GM12801 (cell line): ENCODE measurements around the gene P2RX1.

Experiments used
- TF ChIP-seq, protein P1 (sequence below): IDR thresholded peaks from one replicate; pipeline ENCODE4 v1.5.1; 2011; ENCODE audit warnings: control low read depth; ENCODE audit not compliant: insufficient read length; ENCODE audit errors: extremely low read depth

P2RX1 gene

GRCh38 chr17:3896968-3897235 lies 19.4 kb downstream of the P2RX1 start:
- TF ChIP-seq, protein P1, sequence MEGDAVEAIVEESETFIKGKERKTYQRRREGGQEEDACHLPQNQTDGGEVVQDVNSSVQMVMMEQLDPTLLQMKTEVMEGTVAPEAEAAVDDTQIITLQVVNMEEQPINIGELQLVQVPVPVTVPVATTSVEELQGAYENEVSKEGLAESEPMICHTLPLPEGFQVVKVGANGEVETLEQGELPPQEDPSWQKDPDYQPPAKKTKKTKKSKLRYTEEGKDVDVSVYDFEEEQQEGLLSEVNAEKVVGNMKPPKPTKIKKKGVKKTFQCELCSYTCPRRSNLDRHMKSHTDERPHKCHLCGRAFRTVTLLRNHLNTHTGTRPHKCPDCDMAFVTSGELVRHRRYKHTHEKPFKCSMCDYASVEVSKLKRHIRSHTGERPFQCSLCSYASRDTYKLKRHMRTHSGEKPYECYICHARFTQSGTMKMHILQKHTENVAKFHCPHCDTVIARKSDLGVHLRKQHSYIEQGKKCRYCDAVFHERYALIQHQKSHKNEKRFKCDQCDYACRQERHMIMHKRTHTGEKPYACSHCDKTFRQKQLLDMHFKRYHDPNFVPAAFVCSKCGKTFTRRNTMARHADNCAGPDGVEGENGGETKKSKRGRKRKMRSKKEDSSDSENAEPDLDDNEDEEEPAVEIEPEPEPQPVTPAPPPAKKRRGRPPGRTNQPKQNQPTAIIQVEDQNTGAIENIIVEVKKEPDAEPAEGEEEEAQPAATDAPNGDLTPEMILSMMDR = no peak

- TF ChIP-seq, protein P1 = no peak
Observed at GRCh38 chr17:3896108-3896967, 19.9 kb downstream of the P2RX1 start.

- TF ChIP-seq, protein P1 = no peak
Observed at GRCh38 chr17:3895354-3895753, 20.9 kb downstream of the P2RX1 start.

GRCh38 chr17:3894911-3895343 lies 21.3 kb downstream of the P2RX1 start:
- TF ChIP-seq, protein P1 = no peak

DNA sequence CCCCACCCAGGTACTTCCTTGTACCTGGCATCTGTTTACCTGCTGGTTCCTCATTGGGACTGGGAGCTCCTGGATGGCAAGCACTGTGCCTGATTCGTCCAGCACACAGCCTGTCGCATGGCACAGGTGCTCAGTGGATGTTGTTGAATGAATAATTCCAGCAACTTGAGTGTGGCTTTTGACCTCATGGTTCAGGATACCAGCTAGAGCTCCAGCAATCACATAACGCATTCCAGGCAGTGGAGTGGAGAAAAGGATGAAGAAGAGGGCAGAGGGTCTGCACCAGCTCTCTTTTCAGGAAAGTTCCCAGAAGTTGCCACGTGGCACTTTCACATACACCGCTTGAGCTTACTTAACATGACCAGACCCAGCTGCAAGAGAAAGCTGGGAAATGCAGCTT lies 22.1 kb downstream of the P2RX1 start:
- TF ChIP-seq, protein P1 = no peak

- TF ChIP-seq, protein P1 = no peak
Observed at GRCh38 chr17:3893720-3894116, 22.5 kb downstream of the P2RX1 start.

- TF ChIP-seq, protein P1 = no peak
Observed at GRCh38 chr17:3893003-3893719, 23.1 kb downstream of the P2RX1 start, which contains the start of gene CAMKK1. Gene CAMKK1, minus strand, starts transcription at chr17:3893053. Its CDS starts 7,366 bp downstream, at chr17:3885687.
